Fibroblast of lung (primary cell): ENCODE results near the gene PLEKHG4B.

Experiments
- CTCF ChIP-seq, 2 donors: IDR thresholded peaks in 1 of 2; conservative IDR thresholded peaks in 1 of 2; 1 replicate in 1 of 2; 2 replicates in 1 of 2; pipeline ENCODE4 v1.5.1; 2011 to 2012; ENCODE audit warnings: low read length in 2 of 2, control low read depth in 1 of 2, inconsistent platforms in 1 of 2, low read depth in 1 of 2, mild to moderate bottlenecking in 1 of 2
- EZH2 ChIP-seq: IDR thresholded peaks from 2 replicates; pipeline ENCODE4 v1.5.1; 2012; ENCODE audit warnings: low read length, control low read depth, mild to moderate bottlenecking; ENCODE audit errors: missing control alignments

GRCh38 chr5:74503-75109, 17.4 kb upstream of the PLEKHG4B start:
- TF ChIP-seq CTCF (conservative IDR thresholded peaks at IDR 0.05 in 1 of 2, IDR thresholded peaks at IDR 0.05 in 1 of 2; ENCODE audit: low read depth in 1 of 2, low read length in 2 of 2) (no peak), EZH2 (no peak)
